NCI-H2196 (cell line): ENCODE data around the gene SMURF2.
"Not testable (repeated sequence)": the region's sequence is repeated elsewhere in the genome, so short reads cannot be mapped to it uniquely, and the experiment has no call there.

Source experiments
- DNase-seq: peaks from one replicate; lab custom pipeline; 2025; ENCODE audit not compliant: unreplicated experiment; lab: John Stamatoyannopoulos, UW

Gene SMURF2

GRCh38 chr17:64599187-64599676 is 62.9 kb downstream of the SMURF2 start:
- no peak for DNase-seq

- DNase-seq = no peak
Observed at GRCh38 chr17:64598672-64599071, 63.4 kb downstream of the SMURF2 start.

- no peak for DNase-seq
Observed at GRCh38 chr17:64596988-64597387, 65.1 kb downstream of the SMURF2 start.

- no peak for DNase-seq
Observed at GRCh38 chr17:64596439-64596838, 65.7 kb downstream of the SMURF2 start.

- no peak for DNase-seq
Observed at GRCh38 chr17:64591944-64592343, 70.2 kb downstream of the SMURF2 start.

GRCh38 chr17:64585146-64585545 is 77.0 kb downstream of the SMURF2 start:
- DNase-seq = no peak

- DNase-seq = no peak
Observed at GRCh38 chr17:64583038-64583437, 79.1 kb downstream of the SMURF2 start.

- DNase-seq = no peak
Observed at GRCh38 chr17:64580384-64581315, 81.5 kb downstream of the SMURF2 start.

- DNase-seq = no peak
Observed at GRCh38 chr17:64579917-64580316, 82.2 kb downstream of the SMURF2 start.

- DNase-seq = not testable (repeated sequence)
Observed at GRCh38 chr17:64577025-64577424, 85.1 kb downstream of the SMURF2 start.

GRCh38 chr17:64575431-64575830 is 86.7 kb downstream of the SMURF2 start:
- no peak for DNase-seq

GRCh38 chr17:64574646-64575045 is 87.5 kb downstream of the SMURF2 start:
- no peak for DNase-seq

- no peak for DNase-seq
Observed at GRCh38 chr17:64573214-64573613, 88.9 kb downstream of the SMURF2 start.

- no peak for DNase-seq
Observed at GRCh38 chr17:64572682-64573154, 89.4 kb downstream of the SMURF2 start.

- no peak for DNase-seq
Observed at GRCh38 chr17:64571746-64572145, 90.4 kb downstream of the SMURF2 start.

GRCh38 chr17:64565563-64565962 is 96.5 kb downstream of the SMURF2 start:
- no peak for DNase-seq

- DNase-seq = no peak
Observed at GRCh38 chr17:64564098-64564497, 98.0 kb downstream of the SMURF2 start.

GRCh38 chr17:64555281-64555680 is 106.8 kb downstream of the SMURF2 start:
- no peak for DNase-seq

- DNase-seq = no peak
Observed at GRCh38 chr17:64554028-64554637, 108.0 kb downstream of the SMURF2 start.

GRCh38 chr17:64551461-64551860 is 110.6 kb downstream of the SMURF2 start:
- DNase-seq = no peak

GRCh38 chr17:64547319-64547718 is 114.8 kb downstream of the SMURF2 start:
- no peak for DNase-seq

GRCh38 chr17:64546716-64547115 is 115.4 kb downstream of the SMURF2 start:
- DNase-seq = no peak
